MM.1S (cell line): ENCODE measurements around the gene LIPA.

Source experiments
- DNase-seq: peaks from one replicate; pipeline ENCODE4 v3.0.0-alpha.2; 2015
- H2AFZ ChIP-seq: fragments of 300-600 bp; sonication (generic); 2 replicates; pipeline ENCODE4 v1.6.0; 2016; ENCODE audit warnings: antibody characterized with exemption, low read length
- H3F3A ChIP-seq: fragments of 300-600 bp; sonication (generic); 2 replicates; pipeline ENCODE4 v1.6.1; 2016; ENCODE audit warnings: mild to moderate bottlenecking, antibody characterized with exemption, low read length, moderate library complexity, mixed read lengths; ENCODE audit not compliant: insufficient read depth
- H3K27ac ChIP-seq: fragments of 300-600 bp; sonication (generic); 2 replicates; pipeline ENCODE4 v1.5.1; 2016; ENCODE audit warnings: mild to moderate bottlenecking, low read length
- H3K27me3 ChIP-seq: fragments of 300-600 bp; sonication (generic); replicated peaks from 2 replicates; pipeline ENCODE4 v1.6.0; 2016; ENCODE audit warnings: low read length; ENCODE audit not compliant: insufficient read depth
- H3K36me3 ChIP-seq: fragments of 300-600 bp; sonication (generic); replicated peaks from 2 replicates; pipeline ENCODE4 v1.6.1; 2016; ENCODE audit warnings: mild to moderate bottlenecking, low read length, mixed read lengths; ENCODE audit not compliant: insufficient read depth
- H3K4me1 ChIP-seq: fragments of 300-600 bp; sonication (generic); 2 replicates; pipeline ENCODE4 v1.6.1; 2016; ENCODE audit warnings: low read length, mixed read lengths
- H3K4me2 ChIP-seq: fragments of 300-600 bp; sonication (generic); 2 replicates; pipeline ENCODE4 v1.6.0; 2016; ENCODE audit warnings: low read depth, low read length
- H3K4me3 ChIP-seq: fragments of 300-600 bp; sonication (generic); 2 replicates; pipeline ENCODE4 v1.5.1; 2016; ENCODE audit warnings: low read length, mixed read lengths
- H3K79me2 ChIP-seq: fragments of 300-600 bp; sonication (generic); 2 replicates; pipeline ENCODE4 v1.6.1; 2016; ENCODE audit warnings: mixed run types, low read length, mixed read lengths
- H3K9ac ChIP-seq: fragments of 300-600 bp; sonication (generic); 2 replicates; pipeline ENCODE4 v1.6.1; 2016; ENCODE audit warnings: low read length, mixed read lengths
- H3K9me2 ChIP-seq: fragments of 300-600 bp; sonication (generic); replicated peaks from 2 replicates; pipeline ENCODE4 v1.6.1; 2016; ENCODE audit warnings: mild to moderate bottlenecking, low read length, mixed read lengths; ENCODE audit not compliant: insufficient read depth
- H3K9me3 ChIP-seq: fragments of 300-600 bp; sonication (generic); replicated peaks from 2 replicates; pipeline ENCODE4 v1.6.1; 2016; ENCODE audit warnings: mild to moderate bottlenecking, low read length, mixed read lengths; ENCODE audit not compliant: insufficient read depth
- H4K20me1 ChIP-seq: fragments of 300-600 bp; sonication (generic); 2 replicates; pipeline ENCODE4 v1.6.1; 2016; ENCODE audit warnings: mild to moderate bottlenecking, low read length, moderate library complexity, mixed read lengths; ENCODE audit not compliant: insufficient read depth
- EZH2 ChIP-seq: fragments of 300-600 bp; sonication (generic); optimal IDR thresholded peaks from 2 replicates; pipeline ENCODE3; 2017; ENCODE audit warnings: low read depth, mild to moderate bottlenecking, antibody characterized with exemption, low read length, mixed read lengths
- EZH2phosphoT487 ChIP-seq: fragments of 300-600 bp; sonication (generic); IDR thresholded peaks from 2 replicates; pipeline ENCODE4 v1.6.1; 2018; ENCODE audit warnings: antibody characterized with exemption, low read length
- TF ChIP-seq, protein P1 (sequence below): fragments of 300-600 bp; sonication (generic); IDR thresholded peaks from 2 replicates; pipeline ENCODE4 v1.5.1; 2016; ENCODE audit warnings: antibody characterized with exemption, low read length, mixed read lengths

The LIPA gene

DNA sequence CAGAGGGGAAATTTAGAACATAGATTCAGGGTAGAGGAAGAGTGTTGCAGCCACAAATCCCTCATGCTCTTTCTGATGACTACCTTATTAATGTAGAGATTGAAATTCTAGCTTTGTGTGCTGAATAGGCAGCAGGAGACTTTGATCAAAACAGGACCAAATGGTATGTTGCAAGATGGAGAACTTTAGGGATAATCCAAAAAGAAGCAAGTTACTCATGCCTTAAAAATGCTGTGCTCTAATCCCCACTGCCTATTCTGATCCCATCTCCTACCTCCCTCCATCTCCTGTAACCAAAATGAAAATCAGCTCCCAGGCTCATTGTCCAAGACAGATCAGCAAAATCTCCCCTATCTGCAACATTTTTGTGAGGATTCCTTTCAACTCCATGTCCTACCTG, 75.8 kb downstream of the LIPA start:
- no peaks in the 10 kb centered on the region for H3K9me3 ChIP-seq
- H3K36me3 ChIP-seq = no peaks in the 10 kb centered on the region
- no peak for DNase-seq
- no peaks in the 10 kb centered on the region for H3K27me3 ChIP-seq
- H3K4me1 ChIP-seq = no peaks in the 10 kb centered on the region
- H2AFZ ChIP-seq = no peak overlapping the region
- H3F3A ChIP-seq = no peaks in the 10 kb centered on the region
- H3K79me2 ChIP-seq = no peaks in the 10 kb centered on the region
- no peak overlapping the region for H3K4me2 ChIP-seq
- no peak overlapping the region for H3K9ac ChIP-seq
- H3K4me3 ChIP-seq = no peak overlapping the region
- no peaks in the 10 kb centered on the region for H4K20me1 ChIP-seq
- TF ChIP-seq EZH2 (no peak), EZH2phosphoT487 (no peak)
- TF ChIP-seq, protein P1, sequence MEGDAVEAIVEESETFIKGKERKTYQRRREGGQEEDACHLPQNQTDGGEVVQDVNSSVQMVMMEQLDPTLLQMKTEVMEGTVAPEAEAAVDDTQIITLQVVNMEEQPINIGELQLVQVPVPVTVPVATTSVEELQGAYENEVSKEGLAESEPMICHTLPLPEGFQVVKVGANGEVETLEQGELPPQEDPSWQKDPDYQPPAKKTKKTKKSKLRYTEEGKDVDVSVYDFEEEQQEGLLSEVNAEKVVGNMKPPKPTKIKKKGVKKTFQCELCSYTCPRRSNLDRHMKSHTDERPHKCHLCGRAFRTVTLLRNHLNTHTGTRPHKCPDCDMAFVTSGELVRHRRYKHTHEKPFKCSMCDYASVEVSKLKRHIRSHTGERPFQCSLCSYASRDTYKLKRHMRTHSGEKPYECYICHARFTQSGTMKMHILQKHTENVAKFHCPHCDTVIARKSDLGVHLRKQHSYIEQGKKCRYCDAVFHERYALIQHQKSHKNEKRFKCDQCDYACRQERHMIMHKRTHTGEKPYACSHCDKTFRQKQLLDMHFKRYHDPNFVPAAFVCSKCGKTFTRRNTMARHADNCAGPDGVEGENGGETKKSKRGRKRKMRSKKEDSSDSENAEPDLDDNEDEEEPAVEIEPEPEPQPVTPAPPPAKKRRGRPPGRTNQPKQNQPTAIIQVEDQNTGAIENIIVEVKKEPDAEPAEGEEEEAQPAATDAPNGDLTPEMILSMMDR = no peak
- H3K9me2 ChIP-seq = no peaks in the 10 kb centered on the region
- no peak overlapping the region for H3K27ac ChIP-seq

DNA sequence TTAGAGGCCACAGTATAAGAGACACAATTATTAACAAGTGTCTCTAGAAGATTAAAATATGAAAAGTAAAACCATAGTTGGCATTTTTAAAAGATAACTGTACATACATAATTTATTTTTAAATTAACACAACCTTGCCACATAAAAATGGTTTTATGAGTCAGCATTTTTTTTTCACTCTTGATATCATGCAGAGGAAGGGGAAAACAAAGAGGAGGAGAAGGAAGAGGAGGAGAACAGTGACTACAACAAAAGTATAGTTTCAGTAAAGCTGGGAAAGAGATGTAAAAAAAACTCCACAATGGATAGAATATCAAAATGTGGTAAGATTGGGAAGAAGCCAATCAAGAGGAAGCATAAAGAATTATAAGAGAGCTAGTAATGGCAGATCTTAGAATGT, 78.5 kb downstream of the LIPA start:
- Histone ChIP-seq H3K4me1 (no peaks in the 10 kb centered on the region), H3K4me2 (no peak overlapping the region), H3F3A (no peaks in the 10 kb centered on the region), H3K9ac (no peak overlapping the region), H3K36me3 (no peaks in the 10 kb centered on the region), H3K4me3 (no peak overlapping the region), H2AFZ (no peak overlapping the region), H3K27ac (no peak overlapping the region), H4K20me1 (no peaks in the 10 kb centered on the region), H3K9me3 (no peaks in the 10 kb centered on the region), H3K79me2 (no peaks in the 10 kb centered on the region), H3K9me2 (no peaks in the 10 kb centered on the region), H3K27me3 (no peaks in the 10 kb centered on the region)
- no peak for TF ChIP-seq EZH2
- TF ChIP-seq EZH2phosphoT487 = no peak
- TF ChIP-seq, protein P1 = no peak
- no peak for DNase-seq

- H3K9me2 ChIP-seq = no peaks in the 10 kb centered on the region
- DNase-seq = no peak
- H3K27me3 ChIP-seq = no peaks in the 10 kb centered on the region
- H3K36me3 ChIP-seq = no peaks in the 10 kb centered on the region
- H3K4me3 ChIP-seq = no peak overlapping the region
- H3F3A ChIP-seq = no peaks in the 10 kb centered on the region
- H3K27ac ChIP-seq = no peak overlapping the region
- H3K4me1 ChIP-seq = no peaks in the 10 kb centered on the region
- no peaks in the 10 kb centered on the region for H3K79me2 ChIP-seq
- no peak overlapping the region for H3K9ac ChIP-seq
- no peaks in the 10 kb centered on the region for H4K20me1 ChIP-seq
- no peak overlapping the region for H2AFZ ChIP-seq
- TF ChIP-seq EZH2 (no peak), EZH2phosphoT487 (no peak)
- TF ChIP-seq, protein P1 = no peak
- no peaks in the 10 kb centered on the region for H3K9me3 ChIP-seq
- no peak overlapping the region for H3K4me2 ChIP-seq
These were observed 79.6 kb downstream of the LIPA start for GRCh38 chr10:89171996-89172395.
